Measurements from ENCODE around the gene UNC50.
A peak's percentile ranks its signal among the peaks of the same experiment; 100 is the strongest.
"Not testable (repeated sequence)": the region's sequence is repeated elsewhere in the genome, so short reads cannot be mapped to it uniquely, and the experiment has no call there.

The UNC50 gene

GRCh38 chr2:98654699-98655495 is 46.5 kb downstream of the UNC50 start:
- no peak overlapping the region for H3K4me3 ChIP-seq (ENCODE audit: low read length)
- DNase-seq (ENCODE audit: low read depth, low spot score): peak; percentile 86

- H3K4me3 ChIP-seq (ENCODE audit: low read length): peak overlapping the region; percentile 21; the same call in 1 of the 2 replicates
- peak; percentile 90 for DNase-seq (ENCODE audit: low read depth, low spot score)
These were observed 48.4 kb downstream of the UNC50 start for GRCh38 chr2:98656800-98657199.

GRCh38 chr2:98658816-98659490 is 50.6 kb downstream of the UNC50 start:
- H3K4me3 ChIP-seq (ENCODE audit: low read length): peak overlapping the region; percentile 46
- DNase-seq (ENCODE audit: low read depth, low spot score): peak; percentile 53

GRCh38 chr2:98659491-98659840 is 51.1 kb downstream of the UNC50 start:
- peak overlapping the region; percentile 46 for H3K4me3 ChIP-seq (ENCODE audit: low read length)
- DNase-seq (ENCODE audit: low read depth, low spot score): not testable (repeated sequence)

- H3K4me3 ChIP-seq (ENCODE audit: low read length): peak overlapping the region; percentile 30
- peak; percentile 85 for DNase-seq (ENCODE audit: low read depth, low spot score)
These were observed 55.2 kb downstream of the UNC50 start for GRCh38 chr2:98663511-98664090.

- peak overlapping the region; percentile 1; the same call in 1 of the 2 replicates for H3K4me3 ChIP-seq (ENCODE audit: low read length)
- peak; percentile 93 for DNase-seq (ENCODE audit: low read depth, low spot score)
These were observed 55.9 kb downstream of the UNC50 start for GRCh38 chr2:98664323-98664722.

- no peak for DNase-seq (ENCODE audit: low read depth, low spot score)
These were observed 57.3 kb downstream of the UNC50 start for GRCh38 chr2:98665677-98666076.

More at GRCh38 chr2:98665677-98666076, 57.3 kb downstream of the UNC50 start:
- no peak overlapping the region for H3K4me3 ChIP-seq (ENCODE audit: low read length)

Measured in Jurkat, Clone E6-1 (cell line).